ENCODE results near the gene SYT2.

GRCh38 chr1:202709276-202710041 lies 795 bp downstream of the SYT2 start:
- TF ChIP-seq CTCF (IDR thresholded peaks at IDR 0.05 in 2 of 3, conservative IDR thresholded peaks at IDR 0.05 in 1 of 3; ENCODE audit: borderline replicate concordance in 1 of 3, insufficient read depth in 1 of 3, low read depth in 2 of 3, low read length in 2 of 3) (no peak), POLR2A (IDR thresholded peaks at IDR 0.05; ENCODE audit: borderline replicate concordance, extremely low read depth, insufficient read depth, insufficient read length) (no peak), FOSL1 (IDR thresholded peaks at IDR 0.05; ENCODE audit: low read depth) (no peak), ZBTB33 (IDR thresholded peaks at IDR 0.05; ENCODE audit: extremely low read depth, insufficient replicate concordance, low read length) (no peak), EZH2 (IDR thresholded peaks at IDR 0.05) (no peak), MAX (IDR thresholded peaks at IDR 0.05) (no peak), REST (IDR thresholded peaks at IDR 0.05; ENCODE audit: low read depth) (no peak), ZFX (IDR thresholded peaks at IDR 0.05) (no peak), ZNF274 (IDR thresholded peaks at IDR 0.05; ENCODE audit: low read depth, low read length) (no peak)
